D341Med (cell line): ENCODE measurements around the gene DNAJC1.
A peak's percentile ranks its signal among the peaks of the same experiment; 100 is the strongest.

Experiments used
- DNase-seq: peaks from one replicate; pipeline ENCODE4 v3.0.0; 2012; ENCODE audit warnings: low spot score

DNAJC1 gene

GRCh38 chr10:22006379-22006884, 2.9 kb upstream of the DNAJC1 start:
- DNase-seq, result no peak

DNA sequence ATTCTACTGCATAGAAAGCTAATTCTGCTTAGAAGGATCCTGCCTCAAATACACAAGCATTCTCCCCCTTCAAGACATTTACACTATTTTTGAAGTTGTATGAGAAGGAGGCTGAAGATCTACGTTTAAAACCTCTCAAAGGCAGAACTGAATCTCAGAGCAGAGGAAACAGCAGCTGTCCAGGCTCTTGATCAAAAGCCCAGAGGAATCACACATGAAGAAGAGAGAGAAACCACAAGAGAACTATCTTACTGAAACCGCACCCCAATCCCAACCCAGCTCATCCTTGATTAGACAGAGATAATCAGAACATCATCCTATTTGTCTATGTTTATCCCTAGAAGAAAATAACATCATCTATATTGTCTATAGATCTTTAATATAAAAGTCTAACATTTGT, 2.2 kb upstream of the DNAJC1 start:
- DNase-seq, result no peak

- DNase-seq, result no peak
Measured at GRCh38 chr10:22003964-22004281, 393 bp upstream of the DNAJC1 start.

DNA sequence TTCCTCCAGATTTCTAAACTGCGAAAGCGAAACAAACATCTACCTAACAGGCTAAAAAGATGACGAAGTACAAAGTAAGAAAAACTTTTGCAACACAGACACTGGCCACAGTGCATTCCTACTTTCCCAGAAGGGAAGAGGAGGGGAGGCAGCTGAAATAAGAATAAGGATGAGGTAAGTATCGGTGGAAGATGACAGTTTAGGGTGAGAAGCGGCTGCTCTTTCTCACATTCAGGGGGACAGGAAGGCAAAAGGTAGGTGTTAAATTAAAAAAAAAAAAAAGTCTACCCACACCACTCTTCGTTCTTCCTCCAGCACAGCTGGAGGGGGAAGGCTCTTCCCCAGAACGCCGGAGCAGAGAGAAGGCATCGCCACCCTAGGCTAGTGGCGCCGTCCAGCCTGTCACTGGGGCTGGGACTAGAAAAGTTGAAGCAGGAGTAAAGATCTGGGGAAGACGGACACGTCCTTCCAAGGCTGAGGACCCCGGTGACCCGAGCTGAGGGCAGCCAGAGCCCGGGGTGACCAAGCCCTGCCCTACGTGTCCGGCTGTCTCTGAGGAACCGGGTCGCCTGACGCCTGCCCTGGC, 846 bp downstream of the DNAJC1 start:
- no peak for DNase-seq

- DNase-seq, result no peak
Measured at GRCh38 chr10:21995557-21995956, 8.0 kb downstream of the DNAJC1 start.

- no peak for DNase-seq
Measured at GRCh38 chr10:21993360-21994001, 10.0 kb downstream of the DNAJC1 start.

- DNase-seq, result no peak
Measured at GRCh38 chr10:21991785-21992184, 11.7 kb downstream of the DNAJC1 start.

- DNase-seq, result no peak
Measured at GRCh38 chr10:21990449-21990848, 13.1 kb downstream of the DNAJC1 start.

GRCh38 chr10:21989453-21990154, 13.9 kb downstream of the DNAJC1 start:
- peak; percentile 55 for DNase-seq

GRCh38 chr10:21985541-21985940, 18.0 kb downstream of the DNAJC1 start:
- no peak for DNase-seq

- DNase-seq, result no peak
Measured at GRCh38 chr10:21981118-21981517, 22.4 kb downstream of the DNAJC1 start.

- DNase-seq, result no peak
Measured at GRCh38 chr10:21980691-21981090, 22.8 kb downstream of the DNAJC1 start.

DNA sequence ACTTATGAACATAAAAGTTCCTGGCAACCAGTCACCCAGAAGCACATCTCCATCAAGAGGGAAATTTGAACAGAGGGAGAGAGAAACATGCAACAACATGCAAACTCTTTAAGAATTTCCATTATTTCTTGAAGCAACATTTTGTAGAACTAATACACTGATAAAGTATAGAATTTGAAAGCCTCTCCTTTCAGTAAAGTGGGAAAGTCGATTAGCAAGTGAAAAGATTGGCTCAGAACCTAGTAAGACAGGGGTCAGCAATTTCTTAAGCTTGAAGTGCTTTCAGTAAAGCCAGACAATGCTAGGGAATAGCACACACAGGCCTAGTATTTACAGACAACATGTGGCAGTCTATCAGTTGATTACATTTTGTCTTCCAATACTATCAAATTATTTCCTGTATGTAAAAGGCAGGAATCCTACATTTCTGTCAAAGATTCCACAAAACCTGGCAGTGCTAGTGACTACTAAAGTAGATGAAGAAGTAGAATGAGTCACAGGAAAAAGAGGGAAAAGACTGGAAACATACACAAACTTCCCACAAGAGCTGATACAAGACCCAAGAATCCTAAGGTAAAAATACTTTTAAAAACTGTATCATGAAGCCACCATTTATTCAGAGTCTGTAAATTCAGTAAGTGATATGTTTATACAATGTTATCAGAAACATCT, 25.2 kb downstream of the DNAJC1 start:
- no peak for DNase-seq

DNA sequence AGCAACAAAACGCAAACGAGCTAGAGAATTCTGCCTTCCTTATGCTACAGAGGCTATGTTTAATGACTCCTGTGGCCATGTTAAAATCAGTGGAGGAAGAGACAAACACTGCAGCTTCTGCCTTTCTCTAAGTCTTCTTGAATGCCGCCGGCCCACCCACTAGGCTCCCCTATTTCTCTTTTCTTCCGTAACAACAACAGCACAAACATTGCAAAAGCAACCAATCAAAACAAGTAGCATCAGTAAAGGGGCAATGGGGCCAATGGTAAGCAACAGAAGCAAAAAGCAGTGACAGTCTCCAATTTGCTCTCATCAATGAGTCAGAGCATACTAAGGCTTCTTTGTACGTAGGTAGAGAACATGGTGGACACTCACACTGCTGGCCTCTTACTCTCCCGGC, 26.8 kb downstream of the DNAJC1 start:
- DNase-seq, result no peak

- DNase-seq, result no peak
Measured at GRCh38 chr10:21976280-21976679, 27.2 kb downstream of the DNAJC1 start.

DNA sequence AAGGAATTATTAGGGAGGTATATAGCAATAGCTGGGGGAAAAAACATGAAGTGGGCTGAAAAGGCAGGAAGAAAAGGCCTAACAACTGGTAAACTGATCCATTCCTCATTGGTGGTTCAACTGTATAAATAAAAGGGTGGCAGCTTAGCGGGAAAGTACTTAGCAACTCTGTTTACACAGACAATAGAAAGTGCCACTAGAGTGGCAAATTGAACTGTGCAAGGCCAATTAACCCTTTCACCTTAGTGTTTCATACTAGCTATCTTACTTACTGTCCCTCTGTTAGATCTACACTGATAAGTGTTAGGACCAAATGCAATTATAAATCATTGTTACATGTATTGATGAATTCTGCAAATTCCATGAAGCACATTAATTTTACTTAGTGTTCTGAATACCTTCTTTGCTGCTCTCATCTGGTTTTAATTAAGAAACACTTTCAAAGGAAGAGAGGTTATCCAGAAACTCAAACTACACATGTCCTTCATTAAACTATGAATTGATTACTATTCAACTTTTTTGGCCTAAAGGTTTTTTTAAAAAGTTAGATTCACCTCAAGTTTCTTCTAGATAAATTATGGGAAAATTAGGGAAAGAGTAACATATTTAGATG, 28.0 kb downstream of the DNAJC1 start:
- DNase-seq, result no peak

- no peak for DNase-seq
Measured at GRCh38 chr10:21972584-21972983, 30.9 kb downstream of the DNAJC1 start.

GRCh38 chr10:21969326-21970287, 33.9 kb downstream of the DNAJC1 start:
- DNase-seq, result no peak

GRCh38 chr10:21964983-21965665, 38.4 kb downstream of the DNAJC1 start:
- DNase-seq, result no peak

- no peak for DNase-seq
Measured at GRCh38 chr10:21962358-21962757, 41.2 kb downstream of the DNAJC1 start.

DNA sequence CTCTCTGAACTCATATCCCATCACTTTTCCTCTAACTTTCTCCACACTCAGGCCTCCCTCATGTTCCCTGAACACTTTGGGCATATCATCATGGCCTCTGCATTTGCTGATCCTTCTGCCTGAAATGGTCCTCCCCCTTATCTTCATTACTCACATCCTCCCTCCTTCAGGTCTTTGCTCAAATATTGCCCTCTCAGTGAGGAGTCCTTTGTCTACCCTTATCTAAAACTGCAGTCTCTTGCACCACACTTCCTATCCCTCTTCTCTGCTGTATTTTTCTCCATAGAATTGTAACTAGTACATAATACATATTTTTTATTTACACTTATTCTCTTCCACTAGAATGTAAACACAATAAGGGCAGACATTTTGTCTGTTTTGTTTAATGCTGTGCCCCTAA, 41.7 kb downstream of the DNAJC1 start:
- no peak for DNase-seq
